Stimulated activated CD8-positive, alpha-beta memory T cell treated with anti-CD3 and anti-CD28 coated beads, Interleukin-12 subunit alpha, Interleukin-12 subunit beta, amount 100 ng/mL, for 1 hour (primary cell): Measurements from ENCODE around the gene MUC20.
"Not testable (repeated sequence)": the region's sequence is repeated elsewhere in the genome, so short reads cannot be mapped to it uniquely, and the experiment has no call there.

Experiments
- DNase-seq: peaks from one replicate; pipeline ENCODE4 v3.0.0-alpha.2; 2020; ENCODE audit warnings: low read depth

MUC20 gene

DNA sequence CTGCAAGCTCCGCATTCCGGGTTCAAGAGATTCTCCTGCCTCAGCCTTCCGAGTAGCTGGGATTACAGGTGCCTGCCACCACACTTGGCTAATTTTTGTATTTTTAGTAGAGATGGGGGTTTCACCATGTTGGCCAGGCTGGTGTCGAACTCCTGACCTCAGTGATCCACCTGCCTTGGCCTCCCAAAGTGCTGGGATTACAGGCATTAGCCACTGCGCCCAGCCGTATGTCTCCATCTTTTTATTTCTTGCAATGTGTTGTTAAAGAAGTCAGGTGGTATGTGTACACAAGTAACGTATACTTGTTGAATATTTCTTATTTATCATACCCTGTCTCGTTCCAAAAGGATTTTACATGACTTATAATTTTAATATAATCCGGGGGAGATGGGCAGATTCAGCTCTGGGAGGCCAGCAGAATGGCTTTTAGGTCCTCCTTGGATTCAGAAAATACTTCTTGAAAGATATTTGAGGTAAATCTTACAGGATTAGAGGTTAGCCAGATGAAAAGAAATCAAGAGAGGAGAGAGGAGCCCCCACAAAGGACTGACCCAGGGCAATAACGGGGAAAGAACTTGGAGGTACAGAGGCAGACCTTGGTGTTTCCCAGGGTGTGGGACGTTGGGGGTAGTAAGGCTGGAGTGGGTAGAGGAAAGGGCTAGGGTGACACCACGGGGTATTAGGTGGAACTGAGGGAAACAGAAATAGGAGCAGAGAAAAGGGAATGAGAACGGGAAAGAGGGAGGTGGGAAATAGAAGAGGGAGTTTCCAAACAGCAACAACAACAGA, 27.2 kb upstream of the MUC20 start:
- DNase-seq: no peak

DNA sequence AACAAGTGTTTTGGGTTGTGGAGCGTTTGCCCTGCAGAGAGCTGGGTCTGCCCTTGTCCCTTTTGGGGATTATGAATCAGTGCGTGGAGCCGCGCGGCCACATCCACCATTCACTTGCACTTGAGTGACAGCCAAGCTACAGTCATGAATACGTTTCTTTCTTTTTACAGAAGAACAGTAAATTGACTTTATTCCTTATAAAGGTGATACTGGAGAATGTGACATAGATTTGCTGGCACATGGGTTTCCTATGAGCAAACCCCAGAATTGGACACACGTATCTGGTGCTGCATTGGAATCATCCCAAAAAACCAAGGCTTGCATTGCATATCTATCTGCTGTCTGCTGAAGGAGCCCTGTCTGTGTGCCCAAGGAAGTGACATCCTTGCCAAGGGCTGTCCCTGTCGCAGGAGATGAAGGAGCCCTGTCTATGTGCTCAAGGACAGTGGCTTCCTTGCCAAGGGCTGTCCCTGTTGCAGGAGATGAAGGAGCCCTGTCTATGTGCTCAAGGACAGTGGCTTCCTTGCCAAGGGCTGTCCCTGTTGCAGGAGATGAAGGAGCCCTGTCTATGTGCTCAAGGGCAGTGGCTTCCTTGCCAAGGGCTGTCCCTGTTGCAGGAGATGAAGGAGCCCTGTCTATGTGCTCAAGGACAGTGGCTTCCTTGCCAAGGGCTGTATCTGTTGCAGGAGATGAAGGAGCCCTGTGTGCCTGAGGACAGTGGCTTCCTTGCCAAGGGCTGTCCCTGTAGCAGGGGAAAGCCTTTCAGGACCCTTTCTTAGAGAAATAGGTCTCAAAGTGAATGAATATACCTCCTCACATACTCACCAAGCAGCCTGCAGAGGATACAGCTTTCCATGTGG, 26.3 kb upstream of the MUC20 start:
- not testable (repeated sequence) for DNase-seq

DNA sequence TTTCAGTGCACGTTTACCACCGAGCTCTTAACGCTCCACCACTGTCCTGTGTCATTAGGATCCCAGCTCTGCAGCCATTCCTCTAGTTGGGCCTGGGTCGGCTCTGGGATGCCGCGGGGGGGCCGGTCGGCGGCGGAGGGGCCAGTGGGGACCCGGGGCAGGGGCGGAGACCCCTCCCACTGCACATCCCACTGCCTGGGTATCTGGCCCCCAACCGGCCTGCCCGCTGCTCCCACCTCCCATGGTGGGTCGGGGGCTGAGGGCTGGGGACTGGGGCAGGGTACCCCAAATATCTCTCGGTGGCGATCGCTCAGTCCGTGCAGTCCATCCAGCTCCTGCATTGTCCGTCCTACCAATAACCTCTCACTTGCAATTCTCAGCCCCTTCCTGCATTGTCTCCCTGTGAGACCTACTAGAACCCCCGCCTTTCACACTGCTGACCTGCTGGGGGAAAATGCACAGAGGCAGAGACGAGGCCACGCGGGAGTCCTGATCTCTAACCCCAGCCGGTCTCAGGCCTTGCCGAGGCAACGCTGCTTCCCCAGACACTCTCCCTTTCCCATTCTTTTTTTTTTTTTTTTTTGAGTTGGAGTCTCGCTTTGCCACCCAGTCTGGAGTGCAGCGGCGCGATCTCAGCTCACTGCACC, 24.0 kb upstream of the MUC20 start:
- no peak for DNase-seq

DNA sequence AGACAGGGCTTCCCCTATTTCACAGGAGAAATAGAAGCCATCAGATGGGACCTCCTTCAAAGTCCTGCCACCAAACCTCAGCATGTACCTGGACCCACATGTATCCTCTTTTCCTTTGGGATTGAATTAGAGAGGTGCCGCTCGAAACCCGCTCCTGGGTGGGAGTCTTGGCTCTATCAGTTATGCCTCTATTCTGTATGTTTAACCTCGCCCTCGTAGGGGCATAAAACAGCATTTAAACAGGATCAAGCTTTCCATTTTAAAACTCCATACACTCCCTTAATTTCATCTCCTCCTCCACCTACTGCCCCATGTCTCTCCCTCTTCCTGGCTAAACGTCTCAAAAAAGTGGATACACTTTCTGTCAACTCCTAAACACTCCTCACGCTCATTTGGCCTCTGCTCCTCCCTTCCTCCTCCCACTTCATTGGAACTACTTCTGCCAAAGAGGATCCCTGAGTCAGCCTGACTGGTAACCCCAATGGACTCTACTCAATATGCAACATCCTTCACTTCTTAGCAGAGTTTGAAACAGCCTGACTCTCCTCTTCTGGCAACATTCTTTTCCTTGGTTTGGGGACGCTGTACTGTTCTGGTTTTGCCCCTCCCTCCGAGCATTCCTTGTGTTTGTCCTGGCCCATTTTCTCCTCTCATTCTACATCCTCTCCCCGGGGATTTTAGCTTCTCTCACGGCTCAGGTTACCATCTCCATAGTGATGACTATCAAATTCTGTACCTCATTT, 23.0 kb upstream of the MUC20 start:
- DNase-seq: no peak

DNA sequence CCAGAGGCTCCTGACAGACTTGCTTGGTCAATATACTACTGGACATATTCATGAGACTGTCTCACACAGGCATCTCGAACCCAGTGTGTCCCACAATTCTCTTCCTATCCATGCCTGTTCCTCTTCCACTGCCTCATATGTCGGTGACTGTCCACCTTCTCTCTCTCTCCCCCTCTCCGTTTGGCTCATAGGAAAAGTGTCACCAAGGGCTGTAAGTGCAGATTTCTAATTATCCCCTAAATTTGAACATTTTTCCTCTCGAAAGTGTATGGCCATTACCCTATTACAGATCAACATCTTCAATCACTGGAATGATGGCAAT, 22.5 kb upstream of the MUC20 start:
- DNase-seq: no peak

DNA sequence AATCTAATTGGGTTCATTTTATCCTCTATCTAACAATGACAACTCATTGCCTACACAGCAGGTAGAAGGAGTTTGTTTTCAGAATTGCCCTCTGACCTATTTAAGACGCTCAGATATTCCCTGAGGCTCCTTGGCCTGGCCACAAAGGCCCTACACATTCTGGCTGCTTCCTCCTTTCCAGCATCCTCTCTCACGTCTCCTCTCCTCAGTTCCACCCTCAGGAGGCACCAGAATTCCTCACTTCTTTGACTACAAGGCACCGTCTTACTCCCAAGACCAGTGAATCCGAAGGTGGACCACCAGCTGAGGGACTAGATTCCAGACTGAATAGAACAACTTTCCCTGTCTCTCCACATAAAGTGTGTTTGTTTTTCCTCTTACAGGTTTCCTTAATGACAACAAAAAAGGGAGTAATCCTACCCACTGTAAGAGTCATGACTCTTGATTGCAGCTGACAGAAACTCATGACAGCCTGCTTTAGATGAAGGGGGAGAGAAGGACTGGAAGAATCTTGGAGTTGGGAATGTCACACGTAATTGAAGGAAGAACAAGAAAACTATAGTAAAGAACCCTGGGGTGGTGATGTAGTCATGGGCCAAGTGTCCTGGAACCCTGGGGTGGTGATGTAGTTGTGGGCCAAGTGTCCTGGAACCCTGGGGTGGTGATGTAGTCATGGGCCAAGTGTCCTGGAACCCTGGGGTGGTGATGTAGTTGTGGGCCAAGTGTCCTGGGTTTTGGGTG, 22.0 kb upstream of the MUC20 start:
- no peak for DNase-seq

DNA sequence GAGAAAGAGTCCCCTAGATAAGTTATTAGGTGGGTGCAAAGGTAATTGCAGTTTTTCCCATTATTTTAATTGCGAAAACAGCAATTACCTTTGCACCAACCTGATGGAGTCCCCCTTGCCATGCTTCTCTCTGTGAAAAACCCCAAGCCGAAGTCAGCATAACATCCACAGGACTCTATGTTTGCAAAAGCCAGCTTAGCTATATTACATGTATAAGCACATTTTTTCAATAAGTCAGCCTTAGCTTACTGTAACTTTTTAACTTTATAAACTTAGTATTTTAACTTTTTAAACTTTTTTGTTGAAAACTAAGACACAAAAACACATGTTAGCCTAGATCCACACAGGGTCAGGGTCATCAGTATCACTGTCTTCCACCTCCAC, 21.4 kb upstream of the MUC20 start:
- DNase-seq: no peak

DNA sequence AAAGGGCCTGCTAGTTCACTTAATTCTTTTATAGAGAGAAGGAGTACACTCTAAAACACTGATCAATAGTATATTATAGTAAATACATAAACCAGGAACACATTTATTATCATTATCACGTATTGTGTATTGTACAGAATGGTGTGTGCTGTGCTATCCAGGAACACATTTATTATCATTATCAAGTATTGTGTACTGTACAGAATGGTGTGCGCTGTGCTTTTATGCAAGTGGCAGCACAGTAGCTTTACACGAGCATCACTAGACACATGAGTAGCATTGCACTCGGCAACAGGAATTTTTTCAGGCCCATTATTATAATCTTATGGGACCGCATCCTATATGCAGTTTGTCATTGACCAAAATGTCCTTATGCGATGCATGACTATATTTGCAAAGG, 20.9 kb upstream of the MUC20 start:
- DNase-seq: no peak

DNA sequence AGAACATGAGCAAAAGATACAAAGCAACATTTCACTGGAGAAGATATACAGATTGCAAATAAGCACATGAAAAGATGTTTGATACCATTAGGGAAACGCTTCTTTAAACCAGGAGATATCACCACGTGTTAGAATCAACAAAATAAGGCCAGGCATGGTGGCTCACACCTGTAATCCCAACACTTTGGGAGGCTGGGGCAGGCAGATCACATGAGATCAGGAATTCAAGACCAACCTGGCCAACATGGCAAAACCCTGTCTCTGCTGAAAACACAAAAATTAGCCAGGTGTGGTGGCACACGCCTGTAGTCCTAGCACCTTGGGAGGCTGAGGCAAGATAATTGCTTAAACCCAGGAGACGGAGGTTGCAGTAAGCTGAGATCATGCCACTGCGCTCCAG, 20.5 kb upstream of the MUC20 start:
- no peak for DNase-seq

DNA sequence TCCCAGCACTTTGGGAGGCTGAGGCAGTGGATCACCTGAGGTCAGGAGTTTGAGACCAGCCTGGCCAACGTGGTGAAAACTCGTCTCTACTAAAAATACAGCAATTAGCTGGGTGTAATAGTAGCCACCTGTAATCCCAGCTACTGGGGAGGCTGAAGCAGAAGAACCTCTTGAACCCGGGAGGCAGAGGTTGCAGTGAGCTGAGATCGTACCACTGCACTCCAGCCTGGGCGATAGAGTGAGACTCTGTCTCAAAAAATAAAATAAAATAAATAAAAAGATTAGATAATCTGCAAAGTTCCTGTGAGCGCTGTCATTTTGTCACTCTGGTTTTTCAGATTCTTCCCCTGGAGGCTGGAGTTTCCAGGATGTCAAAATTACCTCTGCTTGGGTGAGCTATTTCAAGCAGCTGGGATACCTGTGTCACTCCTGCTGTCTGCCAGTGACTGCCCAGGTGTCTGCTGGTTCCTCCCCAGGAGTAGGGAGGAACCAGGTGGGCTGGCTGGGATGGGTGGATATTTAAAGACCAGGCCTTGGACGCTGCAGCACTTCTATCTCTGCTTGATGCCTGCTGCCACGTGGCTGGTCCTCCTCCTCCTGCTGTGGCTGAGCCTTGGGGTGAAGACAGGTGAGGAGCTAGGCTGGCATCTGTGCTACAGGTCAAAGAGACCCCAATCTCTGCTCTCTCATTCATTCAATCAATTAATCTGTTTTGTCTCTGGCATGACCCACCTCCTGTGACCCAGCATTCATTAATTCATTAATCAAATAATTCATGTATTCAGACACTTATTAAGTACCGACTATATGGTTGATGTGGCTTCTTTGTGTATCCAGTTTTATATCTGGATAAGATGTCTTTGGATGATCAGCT, 19.5 kb upstream of the MUC20 start:
- DNase-seq: no peak

DNA sequence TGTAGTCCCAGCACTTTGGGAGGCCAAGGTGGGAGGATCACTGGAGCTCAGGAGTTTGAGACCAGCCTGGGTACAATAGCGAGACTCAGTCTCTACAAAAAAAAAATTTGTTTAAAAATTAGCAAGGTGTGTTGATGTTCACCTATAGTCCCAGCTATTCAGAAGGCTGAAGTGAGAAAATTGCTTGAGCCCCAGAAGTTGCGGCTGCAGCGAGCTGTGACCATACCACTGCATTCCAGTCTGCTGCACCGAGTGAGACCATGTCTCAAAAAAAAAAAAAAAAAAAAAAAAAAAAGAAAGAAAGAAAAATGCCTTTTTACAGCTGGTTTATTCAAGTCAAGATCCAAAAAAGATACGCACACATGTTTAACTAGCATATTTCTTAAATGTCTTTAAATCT, 17.0 kb upstream of the MUC20 start:
- no peak for DNase-seq

DNA sequence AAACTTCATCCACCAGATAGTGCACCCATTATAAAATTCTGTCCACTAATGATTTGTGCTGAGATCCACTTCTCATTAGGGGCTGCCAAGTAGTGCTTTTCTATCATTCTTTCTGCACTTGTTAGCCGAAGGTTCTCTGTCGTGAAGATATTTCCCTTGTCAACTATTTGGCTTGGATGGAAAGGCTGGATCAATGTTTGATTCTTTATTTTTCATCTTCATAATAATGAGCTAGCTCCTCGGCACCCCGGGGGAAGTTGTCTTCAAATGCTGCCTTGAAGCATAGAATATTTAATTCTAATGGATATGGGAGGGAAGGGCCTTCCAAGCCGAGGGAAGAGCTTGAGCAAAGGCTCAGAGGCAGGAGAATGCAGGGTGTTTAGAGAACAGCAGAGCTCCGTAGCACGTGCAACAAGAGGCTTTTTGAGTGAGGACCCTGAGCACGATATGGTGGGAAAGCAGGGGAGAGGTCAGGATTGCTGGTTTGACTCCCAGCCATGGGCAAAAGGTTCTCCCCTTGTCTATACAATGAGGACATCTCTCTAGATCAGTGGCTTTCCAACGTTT, 16.3 kb upstream of the MUC20 start:
- no peak for DNase-seq

DNA sequence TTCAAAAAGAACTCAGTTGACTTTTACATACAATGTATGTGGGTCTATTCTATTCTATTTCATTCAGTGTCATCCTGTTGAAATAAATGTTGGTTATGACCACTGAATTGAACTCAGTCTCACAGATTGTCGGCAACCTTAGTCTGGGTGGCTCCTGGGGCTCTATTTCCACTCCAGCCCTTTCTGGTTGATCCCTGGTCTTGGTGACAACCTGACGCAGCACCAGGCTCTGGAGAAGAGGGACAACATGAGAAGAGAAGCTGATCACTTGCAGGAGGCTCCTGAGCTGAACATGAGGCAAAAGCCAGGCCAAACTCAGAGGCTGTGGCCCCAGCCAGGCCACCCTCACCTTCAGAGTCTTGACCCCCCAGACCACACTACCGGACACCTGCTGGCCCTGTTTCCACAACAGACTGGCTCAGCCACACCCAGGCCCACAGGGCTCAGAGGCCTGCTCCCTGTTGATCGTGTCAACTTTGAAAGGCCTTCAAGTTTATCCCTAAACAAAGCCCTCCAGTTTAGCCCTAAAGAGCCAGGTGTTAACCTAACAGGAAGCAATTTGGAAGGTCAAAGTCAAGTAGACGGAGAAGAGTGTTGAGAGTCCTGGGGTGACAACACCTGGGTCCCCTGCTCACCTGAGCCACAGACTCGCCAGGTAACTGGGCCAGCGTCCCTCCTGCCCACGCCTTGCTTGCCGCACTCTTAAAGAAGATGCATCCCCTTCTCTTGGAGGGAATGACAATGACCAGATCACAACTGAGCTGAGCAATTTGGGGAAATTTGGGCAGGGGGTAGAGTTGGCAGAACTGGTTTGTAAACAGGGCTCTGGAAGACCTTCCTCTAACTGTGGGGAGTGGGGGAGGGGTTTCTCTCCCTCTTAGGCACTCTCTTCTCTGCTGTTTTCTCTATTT, 15.4 kb upstream of the MUC20 start:
- no peak for DNase-seq

DNA sequence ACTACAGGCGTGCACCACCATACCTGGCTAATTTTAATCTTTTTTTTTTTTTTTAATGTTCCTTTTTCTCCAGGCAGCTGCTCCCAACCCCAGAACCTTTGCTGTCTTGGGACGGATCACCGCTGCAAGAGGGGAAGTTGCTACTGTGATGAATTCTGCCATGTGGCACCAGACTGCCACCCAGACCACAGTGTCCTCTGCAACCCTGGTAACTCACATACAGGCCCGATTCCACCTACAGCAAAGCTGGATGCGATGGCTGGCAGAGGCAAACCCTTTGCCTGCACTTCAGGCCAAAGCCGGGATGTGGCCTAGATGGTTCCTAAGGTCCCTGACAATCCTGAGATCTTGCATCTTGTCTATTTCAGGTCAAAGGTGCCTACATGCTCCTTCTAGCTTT, 12.7 kb upstream of the MUC20 start:
- DNase-seq: no peak

DNA sequence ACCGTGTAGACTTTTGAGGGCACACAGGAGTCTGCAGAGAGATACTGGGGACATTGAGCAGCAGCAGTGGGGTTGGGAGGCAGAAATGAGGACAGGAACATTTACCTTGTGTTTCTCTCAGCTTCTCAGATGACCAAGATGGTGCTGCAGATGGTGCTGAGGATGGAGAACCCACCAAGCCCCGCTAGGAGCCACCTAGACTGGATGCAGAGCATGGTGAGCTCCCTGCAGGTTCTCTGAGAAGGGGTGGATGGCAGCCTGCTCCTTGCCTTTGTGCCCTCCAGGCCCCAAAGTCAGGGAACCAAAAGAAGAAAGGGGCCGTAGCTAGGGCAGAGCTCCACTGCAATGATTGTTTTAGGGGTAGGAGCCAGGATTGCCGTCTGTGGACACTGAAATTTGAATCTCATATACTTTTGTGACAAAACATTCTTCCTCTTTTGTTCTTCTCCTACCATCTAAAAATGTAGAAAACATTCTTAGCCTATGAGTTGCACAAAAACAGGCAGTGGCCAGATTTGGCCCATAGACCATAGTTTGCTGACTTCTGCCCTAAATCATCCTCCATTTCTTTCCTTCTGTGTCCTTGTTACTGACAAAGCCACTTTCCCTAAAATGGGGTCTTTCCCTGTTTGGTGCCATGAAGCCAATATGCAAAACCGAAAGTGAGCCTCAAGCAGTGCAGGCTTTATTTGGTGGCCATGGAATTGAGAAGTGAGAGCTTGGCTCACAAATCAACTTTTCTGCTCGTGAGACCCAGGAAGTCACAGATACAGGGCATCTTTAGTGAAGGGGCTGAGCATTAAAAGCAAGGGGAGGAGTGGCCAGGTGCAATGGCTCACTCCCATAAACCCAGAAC, 11.9 kb upstream of the MUC20 start:
- no peak for DNase-seq

DNA sequence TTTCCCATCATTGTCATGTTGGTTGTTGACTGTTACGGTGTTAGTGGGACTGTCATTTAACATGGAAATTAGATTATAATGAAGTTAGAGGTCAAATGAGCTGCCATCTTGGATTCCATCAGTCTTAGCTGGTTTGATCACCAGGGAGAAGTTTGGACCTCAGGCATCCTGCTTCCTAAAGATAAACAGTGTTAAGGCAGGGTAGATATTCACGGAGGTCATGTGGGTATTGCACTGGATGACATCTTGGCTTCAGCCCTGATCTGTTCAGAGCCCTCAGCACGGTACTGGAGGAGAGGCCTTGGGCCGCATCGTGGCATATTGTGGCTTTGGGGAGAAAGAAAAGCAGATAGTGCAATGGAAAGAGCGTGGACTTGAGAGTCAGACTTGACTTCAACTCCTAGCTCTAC, 11.1 kb upstream of the MUC20 start:
- DNase-seq: no peak

DNA sequence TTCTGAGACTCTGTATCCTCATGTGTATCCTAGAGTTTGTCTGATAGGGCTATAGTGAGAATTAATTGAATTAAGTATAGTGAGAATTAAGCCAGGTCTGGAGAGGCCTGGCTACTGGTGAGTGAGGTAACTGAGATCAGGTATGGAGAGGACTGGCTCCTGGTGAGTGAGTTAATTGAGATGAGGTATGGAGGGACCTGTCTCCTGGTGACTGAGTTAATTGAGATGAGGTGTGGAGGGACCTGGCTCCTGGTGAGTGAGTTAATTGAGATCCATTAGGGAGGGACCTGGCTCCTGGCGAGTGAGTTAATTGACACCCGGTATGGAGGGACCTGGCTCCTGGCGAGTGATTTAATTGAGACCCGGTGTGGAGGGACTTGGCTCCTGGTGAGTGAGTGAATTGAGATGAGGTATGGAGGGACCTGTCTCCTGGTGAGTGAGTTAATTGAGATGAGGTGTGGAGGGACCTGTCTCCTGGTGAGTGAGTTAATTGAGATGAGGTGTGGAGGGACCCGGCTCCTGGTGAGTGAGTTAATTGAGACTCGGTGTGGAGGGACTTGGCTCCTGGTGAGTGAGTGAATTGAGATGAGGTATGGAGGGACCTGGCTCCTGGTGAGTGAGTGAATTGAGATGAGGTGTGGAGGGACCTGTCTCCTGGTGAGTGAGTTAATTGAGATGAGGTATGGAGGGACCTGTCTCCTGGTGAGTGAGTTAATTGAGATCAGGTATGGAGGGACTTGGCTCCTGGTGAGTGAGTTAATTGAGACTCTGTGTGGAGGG, 10.5 kb upstream of the MUC20 start:
- not testable (repeated sequence) for DNase-seq
